Myocyte (in vitro differentiated cells): ENCODE data around the gene LPAR5. TPM values are rescaled to one million over a fixed set of nuclear protein-coding genes. Genes with fewer than 3 reads are reported as not detected.

ENCODE experiments used
- DNase-seq: peaks from one replicate; pipeline ENCODE4 v3.0.0-alpha.2; 2012; ENCODE audit warnings: low read depth
- total RNA-seq: library from RNA; depleted of rRNA; stranded (reverse); fragments of >200 nt; gene quantifications from 2 replicates; pipeline ENCODE4 v1.2.3, GENCODE V29; 2014

The LPAR5 gene
- total RNA-seq, 1 donor from 2014 or later, result not detected

DNA sequence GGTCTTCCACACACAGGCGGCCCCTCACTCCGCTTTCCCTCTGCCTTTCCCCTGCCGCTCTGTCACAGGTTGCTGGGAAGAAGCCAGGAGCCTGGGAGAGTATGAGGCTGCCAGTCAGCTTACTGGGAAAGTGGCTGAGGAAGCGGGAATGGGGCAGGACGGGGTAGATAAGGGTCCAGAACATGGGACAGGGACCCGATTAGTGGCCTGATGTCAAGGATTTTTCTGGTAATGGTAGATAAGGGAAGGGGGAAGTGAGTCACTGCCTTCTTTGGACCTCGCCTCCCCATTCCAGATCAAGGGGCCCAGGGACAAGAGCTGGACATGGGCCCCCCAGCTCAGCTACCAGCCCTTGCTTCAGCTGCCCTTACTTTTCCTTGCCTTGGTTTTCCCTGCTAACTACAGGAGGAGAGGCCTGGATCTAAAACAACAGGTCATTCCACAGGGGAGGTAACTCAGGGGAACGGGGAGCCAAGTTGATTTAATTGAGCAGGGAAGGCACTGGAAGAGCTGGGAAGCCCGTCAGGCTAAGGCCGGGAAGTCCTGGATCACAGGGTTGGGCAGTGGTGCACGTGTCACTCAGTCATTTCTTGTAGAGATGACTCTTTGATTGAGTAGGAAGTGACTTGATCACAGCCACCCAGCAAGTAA, 3.5 kb upstream of the LPAR5 start:
- no peak for DNase-seq

DNA sequence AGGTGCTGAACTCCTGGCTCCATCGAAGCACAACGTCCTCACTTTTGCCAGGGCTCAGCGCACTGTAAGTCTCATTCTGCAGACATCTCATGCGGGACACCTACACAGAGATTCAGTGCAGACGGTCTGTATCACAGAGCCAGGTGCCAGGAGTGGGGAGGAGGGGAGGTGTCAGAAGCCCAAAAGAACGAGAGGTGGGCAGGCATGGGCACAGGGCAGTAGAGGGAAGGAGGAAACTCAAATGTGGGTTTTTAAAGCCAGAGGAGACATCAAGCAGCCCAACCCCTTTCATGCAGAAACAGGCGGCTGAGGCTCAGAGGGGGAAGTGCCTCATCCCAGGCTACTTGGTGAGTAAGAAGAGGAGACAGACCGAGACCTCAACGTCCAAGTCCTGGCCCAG, 2.5 kb upstream of the LPAR5 start:
- no peak for DNase-seq

DNA sequence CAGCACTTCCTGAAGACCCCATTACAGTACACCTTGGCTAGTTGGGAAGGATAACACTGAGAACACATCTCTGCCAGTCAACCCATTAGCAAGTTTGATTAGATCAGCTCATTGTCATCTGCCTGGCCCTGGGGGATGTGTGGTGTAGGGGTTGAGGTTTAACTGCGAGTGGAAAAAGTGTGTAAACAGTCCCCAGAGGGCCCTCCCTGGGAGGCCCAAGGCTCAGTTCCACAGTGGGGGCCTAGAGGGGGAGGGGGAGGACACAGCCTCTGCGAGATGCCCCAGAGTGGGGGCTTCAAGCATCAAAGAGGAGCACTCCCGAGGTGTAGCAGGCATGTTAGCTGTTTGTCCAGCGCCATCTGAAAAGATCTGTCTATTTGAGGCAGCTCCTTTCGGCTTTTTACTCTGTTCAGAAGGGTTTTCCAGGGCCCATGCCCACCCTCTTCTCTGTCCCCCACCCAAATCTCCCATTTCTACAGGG, 344 bp downstream of the LPAR5 start:
- DNase-seq, result no peak

GRCh38 chr12:6632026-6632983, 3.5 kb downstream of the LPAR5 start:
- DNase-seq, result no peak

- DNase-seq, result no peak
Measured at GRCh38 chr12:6631549-6631961, 4.2 kb downstream of the LPAR5 start.

DNA sequence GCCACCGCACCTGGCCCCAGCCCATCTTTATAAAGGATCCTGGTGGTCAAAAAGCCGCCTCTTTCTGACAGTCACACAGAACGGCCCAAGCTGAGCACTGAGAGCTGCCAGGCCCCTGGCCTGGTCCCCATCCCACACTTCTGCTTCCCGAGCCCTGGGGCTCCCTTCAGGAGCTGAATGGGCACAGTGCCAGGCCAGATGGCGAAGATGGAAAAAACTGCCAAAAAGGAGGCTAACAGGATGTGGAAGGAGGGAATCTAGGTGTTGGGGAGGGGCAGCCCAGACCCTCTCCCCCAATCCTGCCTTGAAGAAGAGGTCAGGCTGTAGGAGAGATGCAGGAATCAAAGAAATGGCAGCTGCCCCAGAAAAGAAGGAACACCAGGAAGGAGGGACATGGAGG, 5.0 kb downstream of the LPAR5 start:
- no peak for DNase-seq

GRCh38 chr12:6627616-6628015, 8.1 kb downstream of the LPAR5 start:
- DNase-seq, result no peak

DNA sequence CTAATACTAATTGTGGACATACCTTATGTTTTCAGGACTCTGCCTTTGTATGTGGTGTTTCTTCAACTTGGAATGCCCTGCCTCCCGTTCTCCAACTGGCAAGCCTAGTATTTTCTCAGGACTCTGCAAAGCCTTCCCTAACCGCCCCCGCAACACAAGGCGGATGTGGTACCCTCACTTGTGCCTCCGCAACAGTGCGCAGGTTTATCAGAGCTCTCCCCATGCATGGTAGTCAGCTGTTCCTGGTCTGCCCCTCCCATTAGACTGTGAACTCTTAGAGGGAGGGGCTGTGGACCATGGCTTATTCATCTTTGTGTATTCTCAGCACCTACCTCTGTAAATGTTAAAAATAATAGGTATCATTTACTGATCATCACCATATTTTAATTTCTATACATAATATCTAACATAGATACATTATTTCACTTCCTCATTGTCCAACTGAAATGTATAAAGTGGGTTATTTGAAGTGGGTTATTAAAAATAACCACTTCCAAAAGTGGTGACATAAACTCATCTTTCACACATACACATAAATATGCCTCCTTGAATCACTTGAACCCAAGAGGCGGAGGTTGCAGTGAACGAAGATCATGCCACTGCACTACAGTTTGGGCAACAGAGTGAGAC, 9.0 kb downstream of the LPAR5 start:
- DNase-seq, result no peak

GRCh38 chr12:6620885-6621274, 14.9 kb downstream of the LPAR5 start:
- DNase-seq, result no peak

DNA sequence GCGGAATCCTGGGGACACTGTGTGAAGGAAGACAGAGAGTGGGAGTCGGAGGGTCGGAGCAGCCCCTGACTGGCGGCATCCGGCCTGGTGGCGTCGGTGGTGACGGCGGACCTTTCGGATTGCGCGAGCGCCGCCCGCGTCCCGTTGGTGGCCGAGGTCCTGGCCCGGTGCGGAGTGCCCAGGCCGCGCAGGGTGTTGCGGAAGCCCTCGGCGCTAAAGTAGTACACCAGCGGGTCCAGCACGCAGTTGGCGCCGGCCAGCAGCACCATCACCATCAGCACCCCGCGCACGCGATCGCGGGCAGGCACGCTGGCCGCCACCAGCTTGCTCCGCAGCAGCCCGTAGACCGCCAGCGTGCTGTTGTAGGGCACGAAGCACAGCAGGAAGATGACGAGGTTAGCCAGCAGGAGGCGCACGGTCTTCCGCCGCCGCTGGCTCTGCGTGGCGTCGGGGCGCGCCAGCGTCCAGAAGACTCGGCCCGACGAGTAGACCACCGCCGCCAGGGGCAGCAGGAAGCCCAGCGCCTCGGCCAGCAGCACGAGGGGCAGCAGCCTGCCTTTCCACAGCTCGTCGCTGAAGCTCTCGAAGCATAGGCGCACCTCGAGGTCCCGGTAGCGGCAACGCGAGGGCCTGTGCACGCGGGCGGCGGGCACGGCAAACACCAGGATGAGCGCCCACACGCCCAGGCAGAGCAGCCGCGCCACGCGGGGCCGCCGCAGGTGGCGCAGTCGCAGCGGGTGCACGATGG, 15.4 kb downstream of the LPAR5 start:
- no peak for DNase-seq

DNA sequence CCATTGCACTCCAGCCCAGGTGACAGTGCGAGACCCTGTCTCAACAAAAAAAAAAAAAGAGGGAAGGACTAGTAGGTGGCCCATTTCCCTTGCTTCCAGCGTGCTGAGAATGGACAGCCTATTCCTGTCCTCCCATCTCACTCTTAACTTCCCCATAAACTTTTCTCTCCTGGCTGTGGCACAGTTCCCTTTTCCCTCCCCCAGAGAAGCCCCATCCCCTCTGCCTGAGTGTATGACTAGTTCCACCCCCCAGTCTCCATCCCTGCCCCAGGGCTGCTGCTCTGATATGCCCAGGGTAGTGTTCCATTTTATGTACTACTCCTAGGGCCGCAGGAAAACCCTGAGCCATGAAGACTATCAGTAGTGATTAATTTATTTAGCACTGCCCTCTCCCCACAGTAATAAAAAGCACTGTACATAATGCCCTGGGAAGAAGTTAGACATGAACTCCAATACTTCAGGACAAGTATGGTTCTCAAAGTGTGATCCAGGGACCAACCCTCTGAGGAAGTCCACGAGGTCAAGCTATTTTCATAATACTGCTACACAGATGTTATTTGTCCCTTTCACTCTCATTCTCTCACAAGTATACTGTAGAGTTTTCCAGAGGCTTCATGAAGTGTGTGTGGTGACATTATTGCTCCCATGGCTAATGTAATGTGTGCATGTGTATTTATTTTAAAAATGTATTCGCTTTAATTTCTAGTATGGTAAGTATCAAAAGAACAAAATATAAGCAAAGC, 17.1 kb downstream of the LPAR5 start:
- no peak for DNase-seq

DNA sequence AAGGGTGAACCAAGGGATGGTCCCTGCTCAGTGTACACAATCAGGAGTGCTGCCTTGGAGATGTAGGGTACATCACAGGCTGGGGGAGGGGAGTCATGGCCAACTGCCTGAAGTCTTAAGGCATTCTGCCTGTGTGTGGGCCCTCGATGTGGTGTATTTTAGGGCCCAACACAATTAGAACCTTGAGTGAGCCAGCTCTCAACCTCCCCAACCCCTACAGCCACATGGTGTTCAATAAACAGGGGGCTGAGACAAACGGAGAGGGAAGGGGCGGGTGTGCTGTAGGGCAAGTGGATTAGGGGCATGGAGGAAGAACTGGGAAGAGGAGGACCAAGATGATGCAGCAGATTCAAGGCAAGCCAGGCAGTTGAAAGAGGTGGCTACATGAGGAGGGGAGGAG, 20.0 kb downstream of the LPAR5 start:
- no peak for DNase-seq

DNA sequence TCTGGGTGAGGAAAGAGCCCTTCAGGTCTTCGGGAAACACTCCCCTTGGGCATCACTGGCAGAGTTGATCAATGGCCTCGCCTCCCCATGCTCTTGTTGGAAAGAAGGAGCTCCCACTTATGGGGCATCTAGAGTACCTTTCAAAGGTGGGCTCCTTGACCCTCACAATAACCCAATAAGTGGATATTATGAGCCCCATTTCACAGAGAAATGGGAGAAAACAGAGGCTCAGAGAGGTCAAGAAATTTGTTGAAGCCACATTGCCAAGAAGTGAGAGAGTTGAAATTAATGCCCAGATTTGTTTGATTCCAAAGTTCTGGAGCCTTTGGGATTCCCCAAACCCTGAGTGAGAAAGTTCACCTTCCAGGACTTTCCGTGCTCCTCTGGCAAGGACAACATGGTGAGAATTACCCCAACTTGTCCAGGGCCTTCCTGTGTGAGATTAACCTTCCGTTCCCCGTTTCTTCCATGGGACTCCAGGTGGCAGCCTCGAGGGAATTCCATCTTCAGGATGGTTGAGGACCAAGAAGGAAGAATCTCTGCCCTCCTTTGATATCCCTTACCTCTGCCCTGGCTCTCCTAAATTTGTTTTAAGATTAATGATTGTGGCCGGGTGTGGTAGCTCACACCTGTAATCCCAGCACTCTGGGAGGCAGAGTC, 21.1 kb downstream of the LPAR5 start:
- no peak for DNase-seq

- peak; percentile 91 for DNase-seq
Measured at GRCh38 chr12:6613776-6614512, 21.8 kb downstream of the LPAR5 start.

GRCh38 chr12:6613015-6613775, 22.6 kb downstream of the LPAR5 start:
- peak; percentile 83 for DNase-seq

DNA sequence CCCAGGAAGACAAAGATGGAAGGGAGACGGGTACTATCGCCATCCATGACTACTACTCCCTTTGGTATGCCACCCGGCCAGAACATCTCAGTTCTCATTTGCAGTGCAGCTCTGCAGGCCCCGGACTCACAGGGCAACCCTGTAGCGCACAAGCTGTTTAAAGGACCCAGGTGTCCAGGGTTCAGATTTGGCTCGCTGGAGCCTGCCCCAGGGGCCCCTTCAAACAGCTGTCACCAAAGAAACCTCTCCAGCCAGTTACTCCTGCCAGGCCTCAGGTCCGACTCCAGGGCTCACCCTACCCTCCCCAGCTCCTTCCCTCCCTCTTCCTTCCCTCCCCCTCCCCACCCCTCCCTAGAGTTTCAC, 23.1 kb downstream of the LPAR5 start:
- no peak for DNase-seq

DNA sequence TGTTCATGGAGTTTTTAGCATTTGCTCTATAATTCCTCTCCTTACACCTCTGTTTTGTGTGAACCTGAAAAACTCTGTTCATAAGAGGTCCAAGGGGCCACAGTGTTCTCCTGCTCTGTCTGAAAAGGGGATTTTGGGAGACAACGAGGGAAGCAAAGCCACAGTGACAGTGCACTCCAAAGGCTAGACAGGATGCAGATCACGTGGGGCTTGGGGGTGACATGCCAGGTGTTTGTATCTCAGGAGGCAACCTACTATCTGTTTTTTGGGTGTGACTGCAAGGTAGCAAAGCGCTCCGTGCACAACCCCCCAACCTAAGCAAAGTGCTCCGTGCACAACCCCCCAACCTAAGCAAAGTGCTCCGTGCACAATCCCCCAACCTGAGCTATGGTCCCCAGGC, 23.5 kb downstream of the LPAR5 start:
- no peak for DNase-seq

- peak; percentile 10 for DNase-seq
Measured at GRCh38 chr12:6608592-6609281, 27.0 kb downstream of the LPAR5 start.
